WTC11 (cell line): Measurements from ENCODE around the gene NAV2. TPM values are rescaled to one million over a fixed set of nuclear protein-coding genes. Genes with fewer than 3 reads are reported as not detected.

Experiments
- ATAC-seq: fragments of 200-7000 bp; cut with Tn5 transposase; 2 replicates; pipeline ENCODE4 v1.10.0; 2021; ENCODE audit warnings: mild to moderate bottlenecking, moderate library complexity
- CTCF ChIA-PET: fragments of 300-600 bp; sonication (Branson Sonifier 250); formaldehyde crosslinking; loops from one replicate; lab custom pipeline; 2021; ENCODE audit warnings: antibody characterized with exemption; lab: Charles Lee
- POLR2A ChIA-PET: fragments of 350-600 bp; sonication (Branson Sonifier 250); formaldehyde crosslinking; loops from one replicate; lab custom pipeline; 2021; ENCODE audit warnings: antibody characterized with exemption; lab: Charles Lee
- DNase-seq: peaks from one replicate; pipeline ENCODE4 v3.0.0; 2021; ENCODE audit warnings: low spot score
- H3K27ac Mint-ChIP-seq: 2 replicates; pipeline ENCODE4 v1.8.0; 2021; ENCODE audit warnings: mixed read lengths
- H3K27me3 Mint-ChIP-seq: 2 replicates; pipeline ENCODE4 v1.8.0; 2021; ENCODE audit warnings: low read depth, mild to moderate bottlenecking, moderate library complexity, mixed read lengths
- H3K36me3 Mint-ChIP-seq: 2 replicates; pipeline ENCODE4 v1.8.0; 2021; ENCODE audit warnings: mixed read lengths
- H3K4me1 Mint-ChIP-seq: 2 replicates; pipeline ENCODE4 v1.8.0; 2022; ENCODE audit warnings: mixed read lengths
- H3K4me3 Mint-ChIP-seq: 2 replicates; pipeline ENCODE4 v1.8.0; 2021; ENCODE audit warnings: mild to moderate bottlenecking, moderate library complexity, mixed read lengths
- H3K9me3 Mint-ChIP-seq: 2 replicates; pipeline ENCODE4 v1.8.0; 2021; ENCODE audit warnings: mixed read lengths
- CBFB ChIP-seq: sonication (generic); formaldehyde crosslinking; IDR thresholded peaks from 2 replicates; pipeline ENCODE4 v1.8.1; 2022; ENCODE audit warnings: mild to moderate bottlenecking, low read depth, missing genetic modification reagents
- CREB1 ChIP-seq: sonication (generic); formaldehyde crosslinking; IDR thresholded peaks from 2 replicates; pipeline ENCODE4 v1.8.0; 2023; ENCODE audit warnings: mild to moderate bottlenecking, missing genetic modification reagents
- GRHL2 ChIP-seq: fragments of 250-450 bp; sonication (Bioruptor Pico); IDR thresholded peaks from 2 replicates; pipeline ENCODE4 v1.8.0; 2022; ENCODE audit warnings: mild to moderate bottlenecking, moderate library complexity; ENCODE audit not compliant: insufficient replicate concordance, severe bottlenecking
- HMGA2 ChIP-seq: fragments of 250-450 bp; sonication (Bioruptor Pico); IDR thresholded peaks from 2 replicates; pipeline ENCODE4 v1.4.0; 2021; ENCODE audit warnings: mild to moderate bottlenecking, moderate library complexity
- OVOL2 ChIP-seq: fragments of 250-450 bp; sonication (Bioruptor Pico); IDR thresholded peaks from 2 replicates; pipeline ENCODE4 v1.9.0; 2021; ENCODE audit warnings: mild to moderate bottlenecking, borderline replicate concordance
- SMAD3 ChIP-seq: sonication (generic); formaldehyde crosslinking; IDR thresholded peaks from 2 replicates; pipeline ENCODE4 v1.8.0; 2022; ENCODE audit warnings: missing genetic modification reagents, mild to moderate bottlenecking, borderline replicate concordance
- SP1 ChIP-seq: sonication (generic); formaldehyde crosslinking; conservative IDR thresholded peaks from 2 replicates; pipeline ENCODE4 v1.8.1; 2022; ENCODE audit warnings: missing genetic modification reagents
- ZNF219 ChIP-seq: sonication (generic); formaldehyde crosslinking; IDR thresholded peaks from 2 replicates; pipeline ENCODE4 v1.8.0; 2023; ENCODE audit warnings: missing genetic modification reagents, mild to moderate bottlenecking, borderline replicate concordance
- ZNF232 ChIP-seq: sonication (generic); formaldehyde crosslinking; IDR thresholded peaks from 2 replicates; pipeline ENCODE4 v1.8.0; 2022; ENCODE audit warnings: mild to moderate bottlenecking, missing genetic modification reagents
- ZNF423 ChIP-seq: fragments of 250-450 bp; sonication (Bioruptor Pico); IDR thresholded peaks from 2 replicates; pipeline ENCODE4 v2.1.2; 2022; ENCODE audit warnings: mild to moderate bottlenecking, moderate library complexity
- total RNA-seq: library from RNA; stranded (reverse); gene quantifications from 3 replicates; pipeline ENCODE4 v1.2.3, GENCODE V29; 2021
- TF ChIP-seq, protein P1 (sequence below): sonication (generic); formaldehyde crosslinking; IDR thresholded peaks from 2 replicates; pipeline ENCODE4 v1.8.1; 2023; ENCODE audit warnings: mild to moderate bottlenecking, missing genetic modification reagents
- TF ChIP-seq, protein P2 (sequence below): fragments of 250-450 bp; sonication (Bioruptor Pico); IDR thresholded peaks from 2 replicates; pipeline ENCODE4 v1.9.0; 2021; ENCODE audit warnings: moderate library complexity, mild to moderate bottlenecking, inconsistent platforms, borderline replicate concordance
- TF ChIP-seq, protein P3 (sequence below): sonication (generic); formaldehyde crosslinking; IDR thresholded peaks from 2 replicates; pipeline ENCODE4 v1.8.0; 2022; ENCODE audit warnings: missing genetic modification reagents
- TF ChIP-seq, protein P4 (sequence below): sonication (generic); formaldehyde crosslinking; IDR thresholded peaks from 2 replicates; pipeline ENCODE4 v1.8.1; 2022; ENCODE audit warnings: mild to moderate bottlenecking, missing genetic modification reagents, moderate library complexity, borderline replicate concordance
- TF ChIP-seq, protein P5 (sequence below): sonication (generic); formaldehyde crosslinking; IDR thresholded peaks from 2 replicates; pipeline ENCODE4 v1.8.1; 2022; ENCODE audit warnings: mild to moderate bottlenecking, moderate library complexity, missing genetic modification reagents
- TF ChIP-seq, protein P6 (sequence below): sonication (generic); formaldehyde crosslinking; IDR thresholded peaks from 2 replicates; pipeline ENCODE4 v1.8.0; 2022; ENCODE audit warnings: mild to moderate bottlenecking, missing genetic modification reagents

NAV2 gene
- total RNA-seq, 1 experiment from 2014 or later = 42.8 TPM

DNA sequence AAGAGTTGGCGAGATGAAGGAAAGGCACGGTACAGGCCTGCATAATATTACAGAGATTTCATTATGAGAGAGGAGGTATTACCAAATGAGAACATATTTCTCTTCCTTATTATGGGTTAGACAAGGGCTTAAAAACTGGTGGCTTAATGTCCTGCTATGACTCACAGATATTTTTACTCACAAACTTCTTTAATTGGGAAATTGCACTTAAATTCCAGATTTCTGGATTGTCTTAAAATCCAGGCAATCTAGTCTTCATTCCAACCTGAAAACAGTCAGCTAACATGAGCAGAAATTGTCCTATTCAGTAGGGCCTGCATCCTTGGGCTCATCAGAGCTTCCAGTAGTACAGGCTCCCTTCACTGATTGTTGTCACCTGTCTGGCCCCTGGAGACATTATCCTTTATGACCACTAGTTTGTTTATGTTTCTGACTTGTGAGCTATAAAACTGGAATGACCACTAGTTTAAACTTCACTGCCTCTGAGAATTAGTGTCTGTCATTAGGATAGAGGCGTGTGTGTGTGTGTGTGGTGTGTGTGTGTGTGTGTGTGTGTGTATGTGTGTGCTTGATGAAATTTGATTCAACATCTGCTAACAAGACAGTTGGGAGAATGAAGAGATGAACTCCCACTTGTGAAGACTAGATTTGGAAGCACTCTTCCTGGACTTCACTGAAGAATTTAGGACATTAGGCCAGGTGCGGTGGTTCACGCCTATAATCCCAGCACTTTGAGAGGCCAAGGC lies 422.5 kb downstream of the NAV2 start (continued):
- TF ChIP-seq, protein P1, sequence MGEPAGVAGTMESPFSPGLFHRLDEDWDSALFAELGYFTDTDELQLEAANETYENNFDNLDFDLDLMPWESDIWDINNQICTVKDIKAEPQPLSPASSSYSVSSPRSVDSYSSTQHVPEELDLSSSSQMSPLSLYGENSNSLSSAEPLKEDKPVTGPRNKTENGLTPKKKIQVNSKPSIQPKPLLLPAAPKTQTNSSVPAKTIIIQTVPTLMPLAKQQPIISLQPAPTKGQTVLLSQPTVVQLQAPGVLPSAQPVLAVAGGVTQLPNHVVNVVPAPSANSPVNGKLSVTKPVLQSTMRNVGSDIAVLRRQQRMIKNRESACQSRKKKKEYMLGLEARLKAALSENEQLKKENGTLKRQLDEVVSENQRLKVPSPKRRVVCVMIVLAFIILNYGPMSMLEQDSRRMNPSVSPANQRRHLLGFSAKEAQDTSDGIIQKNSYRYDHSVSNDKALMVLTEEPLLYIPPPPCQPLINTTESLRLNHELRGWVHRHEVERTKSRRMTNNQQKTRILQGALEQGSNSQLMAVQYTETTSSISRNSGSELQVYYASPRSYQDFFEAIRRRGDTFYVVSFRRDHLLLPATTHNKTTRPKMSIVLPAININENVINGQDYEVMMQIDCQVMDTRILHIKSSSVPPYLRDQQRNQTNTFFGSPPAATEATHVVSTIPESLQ (CRISPR knock-in tag) = no peak
- TF ChIP-seq SP1 (CRISPR knock-in tag) (no peak), CREB1 (no peak)
- TF ChIP-seq, protein P2, sequence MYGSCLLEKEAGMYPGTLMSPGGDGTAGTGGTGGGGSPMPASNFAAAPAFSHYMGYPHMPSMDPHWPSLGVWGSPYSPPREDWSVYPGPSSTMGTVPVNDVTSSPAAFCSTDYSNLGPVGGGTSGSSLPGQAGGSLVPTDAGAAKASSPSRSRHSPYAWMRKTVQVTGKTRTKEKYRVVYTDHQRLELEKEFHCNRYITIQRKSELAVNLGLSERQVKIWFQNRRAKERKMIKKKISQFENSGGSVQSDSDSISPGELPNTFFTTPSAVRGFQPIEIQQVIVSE (CRISPR knock-in tag) = no peak

DNA sequence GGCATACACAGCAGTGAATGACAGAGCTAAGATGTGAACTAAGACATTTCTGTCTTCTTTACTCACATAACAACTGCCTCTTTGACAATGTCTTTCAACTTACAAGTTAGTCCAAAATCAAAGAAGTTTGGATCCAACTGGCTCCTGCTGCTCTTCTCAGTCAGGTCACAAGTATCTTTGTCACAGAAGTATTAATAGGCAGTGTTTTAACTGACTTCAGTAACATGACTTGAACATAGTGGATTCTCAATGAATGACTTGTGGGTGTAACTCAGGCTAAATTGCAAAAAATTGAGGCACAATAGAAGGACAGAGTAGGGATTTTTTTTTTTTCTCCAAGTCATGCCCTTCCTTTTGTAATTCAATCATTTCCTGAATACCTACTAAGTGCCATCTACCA lies 425.0 kb downstream of the NAV2 start:
- DNase-seq (no peak), ATAC-seq (no peak)
- no peak for TF ChIP-seq ZNF219
- no peak for TF ChIP-seq OVOL2 (CRISPR knock-in tag)
- Mint-ChIP-seq H3K27me3 (peaks cover 23% of the 10 kb centered on the region), H3K36me3 (peaks cover 6% of the 10 kb centered on the region; the same call in 1 of the 2 replicates), H3K9me3 (peaks cover 12% of the 10 kb centered on the region), H3K4me3 (no peak overlapping the region), H3K4me1 (peaks cover under 1% of the 10 kb centered on the region), H3K27ac (no peak overlapping the region)
- POLR2A ChIA-PET = no interaction called here
- CTCF ChIA-PET = interaction anchor here (1.2 to 5.6 kb wide), 2 partner anchors 9 to 17 kb away, joined by 4 to 36 read pairs; no protein-coding TSS in a partner anchor

DNA sequence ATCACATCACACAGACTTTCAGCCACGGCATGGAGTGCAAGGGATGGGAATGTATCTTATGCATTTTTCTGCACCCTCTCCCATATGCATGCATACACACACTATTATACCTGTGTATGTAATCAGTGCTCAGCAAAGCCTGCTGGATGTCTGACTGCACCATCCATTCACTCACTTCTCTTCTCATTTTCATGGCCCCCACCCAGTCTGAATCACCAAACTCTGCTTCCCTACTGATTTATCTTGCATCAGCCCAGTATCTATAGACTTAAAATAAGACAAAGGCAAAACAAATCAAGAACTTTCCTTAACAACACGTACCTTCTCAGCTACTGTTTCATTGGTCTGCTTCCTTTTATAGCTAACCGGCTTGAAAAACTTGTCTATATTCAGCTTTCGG lies 426.1 kb downstream of the NAV2 start:
- Mint-ChIP-seq H3K4me3 (no peak overlapping the region), H3K36me3 (peaks cover 6% of the 10 kb centered on the region; the same call in 1 of the 2 replicates), H3K4me1 (no peaks in the 10 kb centered on the region), H3K9me3 (peaks cover 12% of the 10 kb centered on the region), H3K27me3 (peaks cover 25% of the 10 kb centered on the region), H3K27ac (no peak overlapping the region)
- CTCF ChIA-PET = interaction anchor here (5.6 kb wide), 1 partner anchor 10 kb away, joined by 36 read pairs; no protein-coding TSS in a partner anchor
- DNase-seq (no peak), ATAC-seq (no peak)
- TF ChIP-seq ZNF232 (CRISPR knock-in tag) = no peak
- TF ChIP-seq, protein P3, sequence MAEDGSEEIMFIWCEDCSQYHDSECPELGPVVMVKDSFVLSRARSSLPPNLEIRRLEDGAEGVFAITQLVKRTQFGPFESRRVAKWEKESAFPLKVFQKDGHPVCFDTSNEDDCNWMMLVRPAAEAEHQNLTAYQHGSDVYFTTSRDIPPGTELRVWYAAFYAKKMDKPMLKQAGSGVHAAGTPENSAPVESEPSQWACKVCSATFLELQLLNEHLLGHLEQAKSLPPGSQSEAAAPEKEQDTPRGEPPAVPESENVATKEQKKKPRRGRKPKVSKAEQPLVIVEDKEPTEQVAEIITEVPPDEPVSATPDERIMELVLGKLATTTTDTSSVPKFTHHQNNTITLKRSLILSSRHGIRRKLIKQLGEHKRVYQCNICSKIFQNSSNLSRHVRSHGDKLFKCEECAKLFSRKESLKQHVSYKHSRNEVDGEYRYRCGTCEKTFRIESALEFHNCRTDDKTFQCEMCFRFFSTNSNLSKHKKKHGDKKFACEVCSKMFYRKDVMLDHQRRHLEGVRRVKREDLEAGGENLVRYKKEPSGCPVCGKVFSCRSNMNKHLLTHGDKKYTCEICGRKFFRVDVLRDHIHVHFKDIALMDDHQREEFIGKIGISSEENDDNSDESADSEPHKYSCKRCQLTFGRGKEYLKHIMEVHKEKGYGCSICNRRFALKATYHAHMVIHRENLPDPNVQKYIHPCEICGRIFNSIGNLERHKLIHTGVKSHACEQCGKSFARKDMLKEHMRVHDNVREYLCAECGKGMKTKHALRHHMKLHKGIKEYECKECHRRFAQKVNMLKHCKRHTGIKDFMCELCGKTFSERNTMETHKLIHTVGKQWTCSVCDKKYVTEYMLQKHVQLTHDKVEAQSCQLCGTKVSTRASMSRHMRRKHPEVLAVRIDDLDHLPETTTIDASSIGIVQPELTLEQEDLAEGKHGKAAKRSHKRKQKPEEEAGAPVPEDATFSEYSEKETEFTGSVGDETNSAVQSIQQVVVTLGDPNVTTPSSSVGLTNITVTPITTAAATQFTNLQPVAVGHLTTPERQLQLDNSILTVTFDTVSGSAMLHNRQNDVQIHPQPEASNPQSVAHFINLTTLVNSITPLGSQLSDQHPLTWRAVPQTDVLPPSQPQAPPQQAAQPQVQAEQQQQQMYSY (CRISPR knock-in tag) = no peak
- TF ChIP-seq, protein P4, sequence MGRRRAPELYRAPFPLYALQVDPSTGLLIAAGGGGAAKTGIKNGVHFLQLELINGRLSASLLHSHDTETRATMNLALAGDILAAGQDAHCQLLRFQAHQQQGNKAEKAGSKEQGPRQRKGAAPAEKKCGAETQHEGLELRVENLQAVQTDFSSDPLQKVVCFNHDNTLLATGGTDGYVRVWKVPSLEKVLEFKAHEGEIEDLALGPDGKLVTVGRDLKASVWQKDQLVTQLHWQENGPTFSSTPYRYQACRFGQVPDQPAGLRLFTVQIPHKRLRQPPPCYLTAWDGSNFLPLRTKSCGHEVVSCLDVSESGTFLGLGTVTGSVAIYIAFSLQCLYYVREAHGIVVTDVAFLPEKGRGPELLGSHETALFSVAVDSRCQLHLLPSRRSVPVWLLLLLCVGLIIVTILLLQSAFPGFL (CRISPR knock-in tag) = no peak
- POLR2A ChIA-PET = no interaction called here

DNA sequence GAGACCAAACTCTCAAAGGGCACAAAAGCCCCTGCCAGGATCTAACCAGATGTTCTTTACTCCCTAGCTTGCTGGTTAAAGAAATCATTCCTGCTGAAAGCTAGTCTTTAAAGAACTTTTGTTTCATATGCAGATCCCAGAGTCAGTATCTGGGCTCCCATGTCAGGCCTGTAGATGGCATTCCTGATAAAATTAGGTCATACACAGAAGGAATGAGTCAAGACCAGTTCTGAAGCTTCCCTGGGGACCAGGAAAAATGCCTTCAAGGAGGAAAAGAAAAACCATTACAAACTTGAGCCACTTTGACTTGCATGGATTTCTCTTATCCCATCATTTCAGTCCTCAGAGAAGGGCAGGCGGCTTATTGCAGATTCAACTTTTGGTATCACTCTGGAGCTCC lies 441.7 kb downstream of the NAV2 start:
- Mint-ChIP-seq H3K9me3 (no peaks in the 10 kb centered on the region), H3K27ac (no peak overlapping the region), H3K4me1 (peaks cover 43% of the 10 kb centered on the region), H3K27me3 (peaks cover 62% of the 10 kb centered on the region), H3K36me3 (no peaks in the 10 kb centered on the region), H3K4me3 (no peak overlapping the region)
- ATAC-seq (no peak; the same call in 1 of the 2 replicates), DNase-seq (no peak)
- ChIA-PET POLR2A (interaction anchor here (1.4 kb wide), 1 partner anchor 9 kb away, joined by 5 read pairs; no protein-coding TSS in a partner anchor), CTCF (interaction anchor here (0.6 to 2.2 kb wide), 9 partner anchors 12 to 597 kb away, joined by 3 to 21 read pairs (median 4); no protein-coding TSS in a partner anchor)
- TF ChIP-seq CBFB (CRISPR knock-in tag) (no peak), ZNF219 (no peak), ZNF423 (no peak), SMAD3 (no peak), HMGA2 (CRISPR knock-in tag) (no peak), GRHL2 (no peak)
- TF ChIP-seq, protein P5, sequence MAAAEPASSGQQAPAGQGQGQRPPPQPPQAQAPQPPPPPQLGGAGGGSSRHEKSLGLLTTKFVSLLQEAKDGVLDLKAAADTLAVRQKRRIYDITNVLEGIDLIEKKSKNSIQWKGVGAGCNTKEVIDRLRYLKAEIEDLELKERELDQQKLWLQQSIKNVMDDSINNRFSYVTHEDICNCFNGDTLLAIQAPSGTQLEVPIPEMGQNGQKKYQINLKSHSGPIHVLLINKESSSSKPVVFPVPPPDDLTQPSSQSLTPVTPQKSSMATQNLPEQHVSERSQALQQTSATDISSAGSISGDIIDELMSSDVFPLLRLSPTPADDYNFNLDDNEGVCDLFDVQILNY (CRISPR knock-in tag) = no peak
- TF ChIP-seq, protein P6, sequence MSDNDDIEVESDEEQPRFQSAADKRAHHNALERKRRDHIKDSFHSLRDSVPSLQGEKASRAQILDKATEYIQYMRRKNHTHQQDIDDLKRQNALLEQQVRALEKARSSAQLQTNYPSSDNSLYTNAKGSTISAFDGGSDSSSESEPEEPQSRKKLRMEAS (CRISPR knock-in tag) = no peak
